Measurements from ENCODE around the gene SPAG16. TPM values are rescaled to one million over a fixed set of nuclear protein-coding genes. Genes with fewer than 3 reads are reported as not detected.

The SPAG16 gene
- total and polyA plus RNA-seq, 10 donors: 9.0 to 19.7 (median 12.2) TPM

GRCh38 chr2:214286011-214286410 is 1001.7 kb downstream of the SPAG16 start:
- 48 to 55% (median 52%) methylated on average over 3 of the region's 3 CpGs for WGBS, 5 donors
- Histone ChIP-seq H3K36me3 (no peaks in the 10 kb centered on the region), H3K4me1 (no peaks in the 10 kb centered on the region), H3K4me3 (no peak overlapping the region), H3K27me3 (replicated peaks in 1 of 7) (no peaks in the 10 kb centered on the region), H3K27ac (no peak overlapping the region), H3K9me3 (peaks cover 0 to 16% (median 4%) of the 10 kb centered on the region in 8 donors)
- no peak for DNase-seq
- intact Hi-C loops (cut with DNase I; ENCODE audit: low total_unique reads): no loop called here
- no peak for TF ChIP-seq POLR2AphosphoS5 (IDR thresholded peaks at IDR 0.05)
- TF ChIP-seq POLR2A (IDR thresholded peaks at IDR 0.05): no peak
- TF ChIP-seq CTCF (IDR thresholded peaks at IDR 0.05 in 8 of 11, conservative IDR thresholded peaks at IDR 0.05 in 3 of 11): no peak

DNA sequence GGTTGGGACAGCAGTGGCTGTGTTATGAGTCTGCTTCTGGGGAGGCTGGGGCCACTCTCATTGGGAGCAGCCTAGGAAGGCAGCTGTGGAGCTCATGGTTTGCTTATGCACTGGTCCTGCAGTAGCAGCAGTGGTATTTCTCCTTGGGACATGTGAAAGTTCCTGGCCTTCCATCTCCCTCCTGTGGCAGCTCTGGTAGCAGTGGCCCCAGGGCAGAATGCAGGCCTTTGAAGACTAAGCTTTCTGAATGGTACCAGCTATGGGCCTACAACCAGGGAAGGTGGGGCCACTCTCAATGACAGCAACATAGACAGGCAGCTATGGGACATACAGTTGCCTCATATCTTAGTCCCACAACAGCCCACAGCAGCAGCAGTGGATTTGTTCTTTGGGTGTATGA is 1009.3 kb downstream of the SPAG16 start:
- Histone ChIP-seq H3K27me3 (replicated peaks in 1 of 7) (no peaks in the 10 kb centered on the region), H3K9me3 (peaks cover 3 to 54% (median 34%) of the 10 kb centered on the region in 8 donors), H3K36me3 (no peaks in the 10 kb centered on the region), H3K4me1 (no peaks in the 10 kb centered on the region), H3K4me3 (no peak overlapping the region), H3K27ac (no peak overlapping the region)
- TF ChIP-seq POLR2AphosphoS5 (IDR thresholded peaks at IDR 0.05) (no peak), POLR2A (IDR thresholded peaks at IDR 0.05) (no peak), CTCF (IDR thresholded peaks at IDR 0.05 in 8 of 11, conservative IDR thresholded peaks at IDR 0.05 in 3 of 11) (no peak)
- intact Hi-C loops (cut with DNase I; ENCODE audit: low total_unique reads): no loop called here
- no peak for DNase-seq

DNA sequence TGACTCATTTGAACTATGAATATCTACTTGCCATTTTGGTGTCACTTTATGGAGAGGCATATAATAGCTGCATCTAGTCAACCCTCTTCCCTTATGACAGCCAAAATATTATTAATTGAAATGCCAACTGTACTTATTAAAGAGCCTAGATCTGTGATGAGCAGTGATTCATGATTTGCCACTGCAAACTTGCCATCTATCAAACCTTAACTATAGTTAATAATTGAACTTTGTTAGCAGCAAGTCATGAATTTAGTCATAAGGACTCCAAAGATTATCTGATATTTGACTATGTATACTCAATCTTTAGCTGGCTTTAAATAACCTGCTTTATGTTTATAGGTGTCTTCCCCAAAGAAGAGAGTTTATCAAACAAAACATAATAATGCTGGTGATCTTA is 1010.2 kb downstream of the SPAG16 start:
- no peak overlapping the region for H3K27ac ChIP-seq
- H3K9me3 ChIP-seq: peaks cover 3 to 53% (median 34%) of the 10 kb centered on the region in 8 donors
- no peaks in the 10 kb centered on the region for H3K4me1 ChIP-seq
- intact Hi-C loops (cut with DNase I; ENCODE audit: low total_unique reads): no loop called here
- H3K36me3 ChIP-seq: no peaks in the 10 kb centered on the region
- no peak for DNase-seq
- H3K27me3 ChIP-seq (replicated peaks in 1 of 7): no peaks in the 10 kb centered on the region
- no peak for TF ChIP-seq POLR2AphosphoS5 (IDR thresholded peaks at IDR 0.05)
- TF ChIP-seq POLR2A (IDR thresholded peaks at IDR 0.05): no peak
- TF ChIP-seq CTCF (IDR thresholded peaks at IDR 0.05 in 8 of 11, conservative IDR thresholded peaks at IDR 0.05 in 3 of 11): no peak
- H3K4me3 ChIP-seq: no peak overlapping the region

DNA sequence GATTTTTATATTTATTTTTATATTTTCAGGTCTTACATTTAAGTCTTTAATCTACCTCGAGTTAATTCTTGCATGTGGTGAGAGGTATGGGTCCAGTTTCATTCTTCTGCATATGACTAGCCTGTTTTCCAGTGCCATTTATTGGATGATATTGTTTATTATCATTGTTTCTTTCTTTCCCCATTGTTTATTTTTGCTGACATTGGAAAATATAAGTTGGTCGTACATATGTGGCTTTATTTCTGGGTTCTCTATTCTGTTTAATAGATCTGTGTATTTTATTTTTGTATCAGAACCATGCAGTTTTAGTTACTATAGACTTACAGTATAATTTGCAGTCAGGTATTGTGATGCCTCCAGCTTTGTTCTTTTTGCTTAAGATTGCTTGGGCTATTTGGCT is 1013.2 kb downstream of the SPAG16 start:
- no peak for TF ChIP-seq POLR2A (IDR thresholded peaks at IDR 0.05)
- TF ChIP-seq CTCF (IDR thresholded peaks at IDR 0.05 in 8 of 11, conservative IDR thresholded peaks at IDR 0.05 in 3 of 11): no peak
- TF ChIP-seq POLR2AphosphoS5 (IDR thresholded peaks at IDR 0.05): no peak
- Histone ChIP-seq H3K9me3 (peaks cover 3 to 32% (median 18%) of the 10 kb centered on the region in 8 donors), H3K4me1 (no peaks in the 10 kb centered on the region), H3K36me3 (no peaks in the 10 kb centered on the region), H3K27ac (no peak overlapping the region), H3K4me3 (no peak overlapping the region), H3K27me3 (replicated peaks in 1 of 7) (no peaks in the 10 kb centered on the region)
- no peak for DNase-seq
- 65 to 79% (median 66%) methylated on average over 2 of the region's 2 CpGs for WGBS, 5 donors
- intact Hi-C loops (cut with DNase I; ENCODE audit: low total_unique reads): no loop called here

Measured in spleen (tissue), 11 donors.